DND-41 (cell line): ENCODE results near the gene IGSF5.

Source experiments
- ATAC-seq: fragments of 200-7000 bp; cut with Tn5 transposase; 3 replicates; pipeline ENCODE4 v1.9.1; 2021; ENCODE audit warnings: low read depth; ENCODE audit not compliant: insufficient read depth
- DNase-seq: peaks from one replicate; pipeline ENCODE4 v3.0.0-alpha.2; 2020
- H2AFZ ChIP-seq: 2 replicates; pipeline ENCODE4 v1.6.0; 2012; ENCODE audit warnings: low read depth, low read length
- H3K27ac ChIP-seq: 2 replicates; pipeline ENCODE4 v1.5.1; 2012; ENCODE audit warnings: low read length, inconsistent platforms
- H3K27me3 ChIP-seq: fragments of 200-600 bp; sonication (generic); 2 replicates; pipeline ENCODE4 v1.6.0; 2012; ENCODE audit warnings: low read length, mild to moderate bottlenecking, inconsistent platforms; ENCODE audit not compliant: insufficient read depth, poor library complexity
- H3K36me3 ChIP-seq: 2 replicates; pipeline ENCODE4 v1.5.1; 2012; ENCODE audit warnings: low read length, inconsistent platforms; ENCODE audit not compliant: insufficient read depth
- H3K4me1 ChIP-seq: 2 replicates; pipeline ENCODE4 v1.5.1; 2012; ENCODE audit warnings: mild to moderate bottlenecking, low read length; ENCODE audit not compliant: insufficient read depth
- H3K4me2 ChIP-seq: 2 replicates; pipeline ENCODE4 v1.6.0; 2012; ENCODE audit warnings: mild to moderate bottlenecking, moderate library complexity, low read length, inconsistent platforms; ENCODE audit not compliant: insufficient read depth
- H3K4me3 ChIP-seq, 2 experiments: fragments of 200-600 bp in 1 of 2; shearing (Covaris generic) in 1 of 2; 2 replicates each; pipeline ENCODE4 v1.5.1; 2012 to 2016; ENCODE audit warnings: inconsistent platforms in 2 of 2, low read length in 2 of 2, mild to moderate bottlenecking in 2 of 2, low read depth in 1 of 2, moderate library complexity in 1 of 2
- H3K79me2 ChIP-seq: 2 replicates; pipeline ENCODE4 v1.6.0; 2012; ENCODE audit warnings: low read length, inconsistent platforms; ENCODE audit not compliant: insufficient read depth
- H3K9ac ChIP-seq: 2 replicates; pipeline ENCODE4 v1.6.0; 2012; ENCODE audit warnings: low read depth, mild to moderate bottlenecking, inconsistent platforms, low read length, moderate library complexity
- H3K9me3 ChIP-seq: 2 replicates; pipeline ENCODE4 v1.5.1; 2012; ENCODE audit warnings: low read length, moderate library complexity, mild to moderate bottlenecking, inconsistent platforms; ENCODE audit not compliant: insufficient read depth, severe bottlenecking
- H4K20me1 ChIP-seq: 2 replicates; pipeline ENCODE4 v1.6.0; 2012; ENCODE audit warnings: low read length; ENCODE audit not compliant: insufficient read depth
- EZH2 ChIP-seq: IDR thresholded peaks from 3 replicates; pipeline ENCODE4 v1.6.1; 2012; ENCODE audit warnings: borderline replicate concordance, low read depth, mild to moderate bottlenecking, moderate library complexity, low read length, inconsistent platforms; ENCODE audit not compliant: severe bottlenecking
- TF ChIP-seq, protein P1 (sequence below): IDR thresholded peaks from 2 replicates; pipeline ENCODE4 v1.5.1; 2012; ENCODE audit warnings: borderline replicate concordance, low read length, moderate library complexity, mild to moderate bottlenecking; ENCODE audit not compliant: poor library complexity, severe bottlenecking; ENCODE audit errors: extremely low read depth

IGSF5 gene

DNA sequence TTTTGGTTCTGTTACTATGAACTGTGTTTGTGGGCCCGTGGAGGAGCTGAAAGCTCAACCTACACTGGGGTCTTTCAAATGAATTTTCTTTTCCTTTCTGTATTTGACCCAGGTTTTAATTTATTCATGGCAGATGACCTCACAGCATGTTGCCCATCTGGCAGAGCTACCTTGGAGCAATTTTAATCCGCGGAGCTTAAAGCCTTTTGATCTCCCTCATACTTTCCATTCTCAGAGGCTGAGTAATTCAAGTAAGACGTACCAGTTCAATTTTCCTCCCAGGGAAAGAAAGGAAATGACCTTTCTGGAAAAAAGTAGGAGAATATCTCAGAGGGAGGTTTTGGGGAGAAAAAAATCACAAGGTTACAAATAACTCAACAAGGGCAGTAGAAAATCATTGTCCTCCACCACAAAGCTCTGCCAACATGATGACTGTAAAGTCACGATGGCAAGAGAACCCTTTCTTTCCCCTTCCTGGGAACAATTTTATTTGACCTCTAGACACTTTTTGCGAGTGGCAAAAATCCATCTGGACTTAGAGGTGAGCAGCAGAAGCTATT lies 100.7 kb downstream of the IGSF5 start:
- Histone ChIP-seq H4K20me1 (no peaks in the 10 kb centered on the region), H3K79me2 (no peaks in the 10 kb centered on the region), H3K4me1 (no peaks in the 10 kb centered on the region), H2AFZ (no peak overlapping the region), H3K27ac (no peak overlapping the region), H3K9me3 (no peaks in the 10 kb centered on the region), H3K4me2 (no peak overlapping the region), H3K27me3 (no peaks in the 10 kb centered on the region), H3K36me3 (no peaks in the 10 kb centered on the region), H3K9ac (no peak overlapping the region), H3K4me3 (no peak overlapping the region)
- ATAC-seq: no peak
- TF ChIP-seq, protein P1, sequence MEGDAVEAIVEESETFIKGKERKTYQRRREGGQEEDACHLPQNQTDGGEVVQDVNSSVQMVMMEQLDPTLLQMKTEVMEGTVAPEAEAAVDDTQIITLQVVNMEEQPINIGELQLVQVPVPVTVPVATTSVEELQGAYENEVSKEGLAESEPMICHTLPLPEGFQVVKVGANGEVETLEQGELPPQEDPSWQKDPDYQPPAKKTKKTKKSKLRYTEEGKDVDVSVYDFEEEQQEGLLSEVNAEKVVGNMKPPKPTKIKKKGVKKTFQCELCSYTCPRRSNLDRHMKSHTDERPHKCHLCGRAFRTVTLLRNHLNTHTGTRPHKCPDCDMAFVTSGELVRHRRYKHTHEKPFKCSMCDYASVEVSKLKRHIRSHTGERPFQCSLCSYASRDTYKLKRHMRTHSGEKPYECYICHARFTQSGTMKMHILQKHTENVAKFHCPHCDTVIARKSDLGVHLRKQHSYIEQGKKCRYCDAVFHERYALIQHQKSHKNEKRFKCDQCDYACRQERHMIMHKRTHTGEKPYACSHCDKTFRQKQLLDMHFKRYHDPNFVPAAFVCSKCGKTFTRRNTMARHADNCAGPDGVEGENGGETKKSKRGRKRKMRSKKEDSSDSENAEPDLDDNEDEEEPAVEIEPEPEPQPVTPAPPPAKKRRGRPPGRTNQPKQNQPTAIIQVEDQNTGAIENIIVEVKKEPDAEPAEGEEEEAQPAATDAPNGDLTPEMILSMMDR: no peak
- no peak for TF ChIP-seq EZH2
- DNase-seq: no peak

DNA sequence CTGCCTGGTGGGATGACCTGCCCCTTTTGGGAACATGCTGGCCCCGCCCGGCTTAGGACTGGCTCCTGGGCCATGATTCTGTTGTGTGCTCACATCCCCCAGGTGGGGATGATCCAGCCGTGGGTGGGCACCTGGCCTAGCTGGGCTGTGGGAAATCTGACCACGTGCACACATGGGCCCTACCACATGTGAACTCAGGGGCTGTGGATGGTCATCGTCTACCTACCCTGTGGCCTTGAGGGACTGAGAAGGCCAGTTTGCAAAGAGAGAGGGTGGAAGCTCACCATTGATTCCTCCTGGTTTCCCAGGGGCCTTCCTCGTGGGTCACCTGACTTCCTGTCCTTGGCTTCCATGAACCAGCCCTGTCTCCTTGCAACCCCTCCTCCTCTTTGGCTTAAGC lies 102.9 kb downstream of the IGSF5 start:
- Histone ChIP-seq H3K9ac (no peak overlapping the region), H3K4me3 (no peak overlapping the region), H4K20me1 (no peaks in the 10 kb centered on the region), H3K4me2 (no peak overlapping the region), H3K79me2 (no peaks in the 10 kb centered on the region), H3K27ac (no peak overlapping the region), H3K4me1 (no peaks in the 10 kb centered on the region), H3K9me3 (no peaks in the 10 kb centered on the region), H3K36me3 (no peaks in the 10 kb centered on the region), H3K27me3 (no peaks in the 10 kb centered on the region), H2AFZ (no peak overlapping the region)
- no peak for TF ChIP-seq EZH2
- TF ChIP-seq, protein P1: no peak
- ATAC-seq (no peak), DNase-seq (no peak)

DNA sequence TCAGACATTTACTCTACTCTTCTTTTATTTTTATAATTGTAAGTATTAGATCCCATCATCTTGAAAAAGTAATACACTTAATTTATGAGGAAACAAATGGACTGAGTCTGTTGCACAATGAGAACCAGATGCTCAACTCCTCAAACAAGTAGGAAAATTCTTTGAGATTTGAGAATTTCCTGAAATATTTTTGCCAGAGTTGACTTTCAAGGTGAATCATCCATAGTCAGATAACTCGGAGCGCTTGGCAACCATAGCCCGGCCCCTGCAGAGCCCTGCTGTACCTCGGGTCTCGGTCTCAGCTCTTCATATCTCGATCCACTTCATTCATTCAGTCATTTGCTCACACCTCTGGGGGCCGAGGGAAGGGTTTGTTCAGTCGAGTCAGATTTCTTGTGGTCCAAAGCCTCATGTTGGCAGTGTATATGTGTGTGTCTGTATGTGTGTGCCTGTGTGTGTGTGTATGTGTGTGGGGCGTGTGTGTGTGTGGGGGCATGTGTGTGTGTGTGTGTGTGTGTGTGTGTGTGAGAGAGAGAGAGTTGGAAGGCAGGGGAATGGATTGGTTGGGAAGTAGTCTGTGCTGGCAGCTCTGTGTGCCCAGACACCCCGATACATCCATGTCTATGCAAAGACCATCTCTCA lies 104.2 kb downstream of the IGSF5 start:
- no peak for DNase-seq
- Histone ChIP-seq H3K4me3 (no peak overlapping the region), H3K4me2 (no peak overlapping the region), H3K9me3 (no peaks in the 10 kb centered on the region), H2AFZ (no peak overlapping the region), H3K9ac (no peak overlapping the region), H3K79me2 (no peaks in the 10 kb centered on the region), H3K4me1 (no peaks in the 10 kb centered on the region), H4K20me1 (no peaks in the 10 kb centered on the region), H3K27ac (no peak overlapping the region), H3K36me3 (no peaks in the 10 kb centered on the region), H3K27me3 (no peaks in the 10 kb centered on the region)
- TF ChIP-seq, protein P1: no peak
- no peak for TF ChIP-seq EZH2
- ATAC-seq: no peak

DNA sequence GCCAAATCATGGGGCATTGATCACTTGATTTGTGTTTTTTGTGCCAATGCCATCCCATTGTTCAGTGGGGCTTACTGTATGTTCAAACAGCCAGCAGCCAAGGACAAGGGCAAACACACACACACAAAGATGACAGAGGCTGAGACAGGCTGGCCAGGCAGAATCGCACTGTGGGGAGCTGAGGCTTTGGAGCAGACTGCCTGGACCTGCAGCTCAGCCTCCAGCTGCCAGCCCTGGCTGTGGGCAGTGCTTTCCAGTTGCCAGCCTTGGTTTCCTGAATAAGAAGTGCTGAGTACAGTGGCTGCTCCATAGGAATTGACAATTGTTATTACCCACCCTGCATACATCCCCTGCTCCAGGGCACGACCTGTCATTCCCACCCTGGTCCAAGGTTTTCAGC lies 105.3 kb downstream of the IGSF5 start:
- DNase-seq (no peak), ATAC-seq (no peak)
- H3K79me2 ChIP-seq: no peaks in the 10 kb centered on the region
- H2AFZ ChIP-seq: no peak overlapping the region
- H3K9me3 ChIP-seq: no peaks in the 10 kb centered on the region
- H3K4me1 ChIP-seq: no peaks in the 10 kb centered on the region
- H3K36me3 ChIP-seq: no peaks in the 10 kb centered on the region
- H4K20me1 ChIP-seq: no peaks in the 10 kb centered on the region
- H3K27ac ChIP-seq: no peak overlapping the region
- no peak overlapping the region for H3K4me2 ChIP-seq
- no peak for TF ChIP-seq EZH2
- TF ChIP-seq, protein P1: no peak
- H3K27me3 ChIP-seq: no peaks in the 10 kb centered on the region
- H3K4me3 ChIP-seq: no peak overlapping the region
- no peak overlapping the region for H3K9ac ChIP-seq
